ENCODE data around the gene LHX6. TPM values are rescaled to one million over a fixed set of nuclear protein-coding genes. Genes with fewer than 3 reads are reported as not detected.

The LHX6 gene
- total and polyA plus RNA-seq, 2 of the 13 experiments (the other 11 are each of a cell fraction or from before 2014, with no cell fraction given), result 1.1 to 1.3 TPM

DNA sequence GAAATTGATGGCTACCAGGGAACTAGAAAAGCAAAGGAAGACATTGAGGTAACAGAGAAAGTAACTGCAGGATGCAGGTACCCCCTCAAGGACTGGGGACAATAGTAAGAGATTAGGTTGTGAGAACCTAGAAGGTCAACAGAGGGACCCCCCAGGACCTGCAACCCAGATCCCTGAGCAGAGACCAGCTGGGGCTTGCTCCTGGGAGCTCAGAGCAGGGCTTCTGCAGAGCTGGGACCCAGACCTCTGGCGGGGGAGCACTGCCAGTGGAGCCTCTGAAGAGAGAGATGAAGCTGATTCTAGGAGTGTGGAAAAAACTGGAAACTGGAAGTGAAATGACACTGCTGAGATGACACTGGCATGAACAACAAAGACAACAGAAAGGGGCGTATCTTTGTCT is 51.8 kb downstream of the LHX6 start:
- H3K4me3 ChIP-seq (replicated peaks in 1 of 3; ENCODE audit: insufficient read depth in 1 of 3, low read depth in 2 of 3, low read length in 3 of 3), result no peak overlapping the region
- no peak overlapping the region for H3K27ac ChIP-seq (ENCODE audit: extremely low read length, insufficient read depth, low read length)
- H4K20me1 ChIP-seq (ENCODE audit: insufficient read depth, low read length), result no peaks in the 10 kb centered on the region
- ChIA-PET POLR2A (no interaction called here), CTCF (ENCODE audit: low intra/inter-chr PET ratio, low total read pairs) (no interaction called here)
- BruUV-seq (replicated peaks), result no TSS peak
- ATAC-seq, result no peak
- H3K36me3 ChIP-seq (replicated peaks in 1 of 2; ENCODE audit: control insufficient read depth in 1 of 2, insufficient read depth in 2 of 2, low read length in 2 of 2), result no peaks in the 10 kb centered on the region
- H3K9me3 ChIP-seq (ENCODE audit: low read length), result no peaks in the 10 kb centered on the region
- no peaks in the 10 kb centered on the region for H3K79me2 ChIP-seq (ENCODE audit: insufficient read depth, low read length)
- peaks cover 0 to 8% of the 10 kb centered on the region in 2 experiments; a peak in 1 of 5 replicates for H3K27me3 ChIP-seq (ENCODE audit: control insufficient read depth in 1 of 2, insufficient read depth in 2 of 2, low read length in 2 of 2)
- no peak for DNase-seq (ENCODE audit: low spot score)
- no peak overlapping the region for H2AFZ ChIP-seq (ENCODE audit: low read length)
- TF ChIP-seq MED8 (CRISPR knock-in tag; IDR thresholded peaks at IDR 0.05; ENCODE audit: insufficient replicate concordance), result no peak
- TF ChIP-seq GATA4 (IDR thresholded peaks at IDR 0.05; ENCODE audit: borderline replicate concordance, low read depth), result no peak
- no peak for TF ChIP-seq TAF15 (IDR thresholded peaks at IDR 0.05; ENCODE audit: low read depth, low read length, poor library complexity, severe bottlenecking)
- TF ChIP-seq, protein P1, sequence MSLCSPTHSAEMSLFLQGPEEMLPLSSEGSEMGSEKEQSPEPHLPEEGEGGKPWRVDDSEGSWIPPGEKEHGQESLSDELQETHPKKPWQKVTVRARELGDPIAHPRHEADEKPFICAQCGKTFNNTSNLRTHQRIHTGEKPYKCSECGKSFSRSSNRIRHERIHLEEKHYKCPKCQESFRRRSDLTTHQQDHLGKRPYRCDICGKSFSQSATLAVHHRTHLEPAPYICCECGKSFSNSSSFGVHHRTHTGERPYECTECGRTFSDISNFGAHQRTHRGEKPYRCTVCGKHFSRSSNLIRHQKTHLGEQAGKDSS (CRISPR knock-in tag; IDR thresholded peaks at IDR 0.05; ENCODE audit: borderline replicate concordance, low read depth), result no peak
- TF ChIP-seq, protein P2, sequence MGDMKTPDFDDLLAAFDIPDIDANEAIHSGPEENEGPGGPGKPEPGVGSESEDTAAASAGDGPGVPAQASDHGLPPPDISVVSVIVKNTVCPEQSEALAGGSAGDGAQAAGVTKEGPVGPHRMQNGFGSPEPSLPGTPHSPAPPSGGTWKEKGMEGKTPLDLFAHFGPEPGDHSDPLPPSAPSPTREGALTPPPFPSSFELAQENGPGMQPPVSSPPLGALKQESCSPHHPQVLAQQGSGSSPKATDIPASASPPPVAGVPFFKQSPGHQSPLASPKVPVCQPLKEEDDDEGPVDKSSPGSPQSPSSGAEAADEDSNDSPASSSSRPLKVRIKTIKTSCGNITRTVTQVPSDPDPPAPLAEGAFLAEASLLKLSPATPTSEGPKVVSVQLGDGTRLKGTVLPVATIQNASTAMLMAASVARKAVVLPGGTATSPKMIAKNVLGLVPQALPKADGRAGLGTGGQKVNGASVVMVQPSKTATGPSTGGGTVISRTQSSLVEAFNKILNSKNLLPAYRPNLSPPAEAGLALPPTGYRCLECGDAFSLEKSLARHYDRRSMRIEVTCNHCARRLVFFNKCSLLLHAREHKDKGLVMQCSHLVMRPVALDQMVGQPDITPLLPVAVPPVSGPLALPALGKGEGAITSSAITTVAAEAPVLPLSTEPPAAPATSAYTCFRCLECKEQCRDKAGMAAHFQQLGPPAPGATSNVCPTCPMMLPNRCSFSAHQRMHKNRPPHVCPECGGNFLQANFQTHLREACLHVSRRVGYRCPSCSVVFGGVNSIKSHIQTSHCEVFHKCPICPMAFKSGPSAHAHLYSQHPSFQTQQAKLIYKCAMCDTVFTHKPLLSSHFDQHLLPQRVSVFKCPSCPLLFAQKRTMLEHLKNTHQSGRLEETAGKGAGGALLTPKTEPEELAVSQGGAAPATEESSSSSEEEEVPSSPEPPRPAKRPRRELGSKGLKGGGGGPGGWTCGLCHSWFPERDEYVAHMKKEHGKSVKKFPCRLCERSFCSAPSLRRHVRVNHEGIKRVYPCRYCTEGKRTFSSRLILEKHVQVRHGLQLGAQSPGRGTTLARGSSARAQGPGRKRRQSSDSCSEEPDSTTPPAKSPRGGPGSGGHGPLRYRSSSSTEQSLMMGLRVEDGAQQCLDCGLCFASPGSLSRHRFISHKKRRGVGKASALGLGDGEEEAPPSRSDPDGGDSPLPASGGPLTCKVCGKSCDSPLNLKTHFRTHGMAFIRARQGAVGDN (CRISPR knock-in tag; IDR thresholded peaks at IDR 0.05), result no peak
- no peak for TF ChIP-seq KAT8 (CRISPR knock-in tag; IDR thresholded peaks at IDR 0.05)
- TF ChIP-seq ZSCAN9 (CRISPR knock-in tag; IDR thresholded peaks at IDR 0.05; ENCODE audit: borderline replicate concordance), result no peak
- TF ChIP-seq TARDBP (CRISPR knock-in tag; IDR thresholded peaks at IDR 0.05), result no peak
- TF ChIP-seq, protein P3, sequence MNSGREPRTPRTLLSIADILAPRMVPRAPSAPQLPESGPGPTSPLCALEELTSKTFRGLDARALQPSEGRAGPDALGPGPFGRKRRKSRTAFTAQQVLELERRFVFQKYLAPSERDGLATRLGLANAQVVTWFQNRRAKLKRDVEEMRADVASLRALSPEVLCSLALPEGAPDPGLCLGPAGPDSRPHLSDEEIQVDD (CRISPR knock-in tag; IDR thresholded peaks at IDR 0.05; ENCODE audit: borderline replicate concordance), result no peak
- no peak for TF ChIP-seq MIXL1 (CRISPR knock-in tag; IDR thresholded peaks at IDR 0.05)
- no peak for TF ChIP-seq ZFYVE20 (CRISPR knock-in tag; IDR thresholded peaks at IDR 0.05; ENCODE audit: borderline replicate concordance, low read depth)
- TF ChIP-seq, protein P4, sequence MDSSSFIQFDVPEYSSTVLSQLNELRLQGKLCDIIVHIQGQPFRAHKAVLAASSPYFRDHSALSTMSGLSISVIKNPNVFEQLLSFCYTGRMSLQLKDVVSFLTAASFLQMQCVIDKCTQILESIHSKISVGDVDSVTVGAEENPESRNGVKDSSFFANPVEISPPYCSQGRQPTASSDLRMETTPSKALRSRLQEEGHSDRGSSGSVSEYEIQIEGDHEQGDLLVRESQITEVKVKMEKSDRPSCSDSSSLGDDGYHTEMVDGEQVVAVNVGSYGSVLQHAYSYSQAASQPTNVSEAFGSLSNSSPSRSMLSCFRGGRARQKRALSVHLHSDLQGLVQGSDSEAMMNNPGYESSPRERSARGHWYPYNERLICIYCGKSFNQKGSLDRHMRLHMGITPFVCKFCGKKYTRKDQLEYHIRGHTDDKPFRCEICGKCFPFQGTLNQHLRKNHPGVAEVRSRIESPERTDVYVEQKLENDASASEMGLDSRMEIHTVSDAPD (CRISPR knock-in tag; IDR thresholded peaks at IDR 0.05), result no peak
- WGBS (ENCODE audit: low lambda C conversion rate), result 79% methylated on average over 2 of the region's 2 CpGs
- peaks cover 35% of the 10 kb centered on the region for H3K4me1 ChIP-seq (ENCODE audit: insufficient read depth, low read length)
- intact Hi-C loops (cut with micrococcal nuclease; ENCODE audit: unreplicated experiment) (no loop called here), in situ Hi-C loops (cut with HindIII; ENCODE audit: extremely low pct_ligation_motif_present, low pct_unique_long_range_greater_than_20kb) (no loop called here)
- FAIRE-seq, result no peak
- H3K4me2 ChIP-seq (ENCODE audit: low read depth, low read length), result no peak overlapping the region
- no peak overlapping the region for H3K9ac ChIP-seq (ENCODE audit: insufficient read depth, low read depth, low read length)

Data from HepG2 (cell line).